GM08714 (cell line): Measurements from ENCODE around the gene ARMH3.

Source experiments
- H3K4me3 ChIP-seq: fragments of 200-500 bp; sonication (Bioruptor generic); 2 replicates; pipeline ENCODE4 v1.5.1; 2014; ENCODE audit warnings: mild to moderate bottlenecking, low read length, inconsistent platforms
- ZNF274 ChIP-seq: IDR thresholded peaks from 2 replicates; pipeline ENCODE4 v1.6.1; 2012; ENCODE audit warnings: mild to moderate bottlenecking, low read depth, low read length

ARMH3 gene

GRCh38 chr10:101828766-101829551 is 227.0 kb downstream of the ARMH3 start:
- no peak overlapping the region for H3K4me3 ChIP-seq
- TF ChIP-seq ZNF274: no peak

- TF ChIP-seq ZNF274: no peak
- H3K4me3 ChIP-seq: no peak overlapping the region
Measured at GRCh38 chr10:101827919-101828600, 227.9 kb downstream of the ARMH3 start.

GRCh38 chr10:101826852-101827434 is 229.0 kb downstream of the ARMH3 start:
- TF ChIP-seq ZNF274: no peak
- no peak overlapping the region for H3K4me3 ChIP-seq

GRCh38 chr10:101824736-101825135 is 231.2 kb downstream of the ARMH3 start:
- TF ChIP-seq ZNF274: no peak

GRCh38 chr10:101818872-101819633 is 236.9 kb downstream of the ARMH3 start:
- TF ChIP-seq ZNF274: no peak
- H3K4me3 ChIP-seq: peak overlapping the region; percentile 74

More at GRCh38 chr10:101824736-101825135, 231.2 kb downstream of the ARMH3 start:
- no peak overlapping the region for H3K4me3 ChIP-seq

GRCh38 chr10:101818119-101818871 is 237.7 kb downstream of the ARMH3 start, which contains the start of gene OGA:
TSS of gene OGA (minus strand) at chr10:101818444. CDS start at chr10:101818022, 422 bp downstream.
- H3K4me3 ChIP-seq: peak within 1 kb of the TSS; percentile 88
- TF ChIP-seq ZNF274: no peak

GRCh38 chr10:101817337-101818118 is 238.4 kb downstream of the ARMH3 start:
- H3K4me3 ChIP-seq: peak overlapping the region; percentile 88
- no peak for TF ChIP-seq ZNF274

GRCh38 chr10:101816913-101817336 is 239.0 kb downstream of the ARMH3 start:
- no peak for TF ChIP-seq ZNF274
- H3K4me3 ChIP-seq: peak overlapping the region; percentile 88

GRCh38 chr10:101816376-101816775 is 239.6 kb downstream of the ARMH3 start:
- no peak for TF ChIP-seq ZNF274

GRCh38 chr10:101814466-101815071 is 241.4 kb downstream of the ARMH3 start:
- no peak for TF ChIP-seq ZNF274
- H3K4me3 ChIP-seq: peak overlapping the region; percentile 88

More at GRCh38 chr10:101816376-101816775, 239.6 kb downstream of the ARMH3 start:
- H3K4me3 ChIP-seq: peak overlapping the region; percentile 88

GRCh38 chr10:101812606-101813005 is 243.4 kb downstream of the ARMH3 start:
- H3K4me3 ChIP-seq: no peak overlapping the region

GRCh38 chr10:101807158-101807557 is 248.8 kb downstream of the ARMH3 start:
- H3K4me3 ChIP-seq: no peak overlapping the region
- no peak for TF ChIP-seq ZNF274

More at GRCh38 chr10:101812606-101813005, 243.4 kb downstream of the ARMH3 start:
- TF ChIP-seq ZNF274: no peak

GRCh38 chr10:101803511-101803910 is 252.5 kb downstream of the ARMH3 start:
- no peak overlapping the region for H3K4me3 ChIP-seq
- no peak for TF ChIP-seq ZNF274
